Neural cell (in vitro differentiated cells): ENCODE measurements around the gene DCDC2. TPM values are rescaled to one million over a fixed set of nuclear protein-coding genes. Genes with fewer than 3 reads are reported as not detected.
"Not testable (repeated sequence)": the region's sequence is repeated elsewhere in the genome, so short reads cannot be mapped to it uniquely, and the experiment has no call there.

Experiments used
- H2AFZ ChIP-seq: fragments of 200-600, 300-800 bp; sonication (generic), shearing (Covaris generic); 2 replicates; pipeline ENCODE4 v1.6.0; 2014; ENCODE audit warnings: low read depth, mild to moderate bottlenecking, antibody characterized with exemption, low read length, moderate library complexity
- H3F3A ChIP-seq: fragments of 200-600 bp; shearing (Covaris generic); 2 replicates; pipeline ENCODE4 v1.6.1; 2016; ENCODE audit warnings: mild to moderate bottlenecking, moderate library complexity, mixed read lengths, antibody characterized with exemption, low read length; ENCODE audit not compliant: insufficient read depth, poor library complexity, severe bottlenecking
- H3K27ac ChIP-seq: fragments of 200-600, 300-800 bp; sonication (generic), shearing (Covaris generic); 2 replicates; pipeline ENCODE4 v1.5.1; 2014; ENCODE audit warnings: mild to moderate bottlenecking, low read length, moderate library complexity
- H3K27me3 ChIP-seq: fragments of 300-800, 200-600 bp; sonication (generic), shearing (Covaris generic); 2 replicates; pipeline ENCODE4 v1.6.0; 2014; ENCODE audit warnings: mild to moderate bottlenecking, low read depth, low read length, moderate library complexity; ENCODE audit not compliant: insufficient read depth
- H3K36me3 ChIP-seq: fragments of 300-800, 200-600 bp; sonication (generic), shearing (Covaris generic); 2 replicates; pipeline ENCODE4 v1.5.1; 2014; ENCODE audit warnings: mild to moderate bottlenecking, antibody characterized with exemption, low read length, moderate library complexity; ENCODE audit not compliant: insufficient read depth
- H3K4me2 ChIP-seq: fragments of 300-800, 200-600 bp; sonication (generic), shearing (Covaris generic); 2 replicates; pipeline ENCODE4 v1.6.0; 2014; ENCODE audit warnings: mild to moderate bottlenecking, low read length
- H3K4me3 ChIP-seq: fragments of 300-800, 200-600 bp; sonication (generic), shearing (Covaris generic); 2 replicates; pipeline ENCODE4 v1.5.1; 2014; ENCODE audit warnings: mild to moderate bottlenecking, low read length, moderate library complexity
- H3K79me2 ChIP-seq: fragments of 200-600 bp; shearing (Covaris generic); replicated peaks from 2 replicates; pipeline ENCODE4 v1.6.0; 2014; ENCODE audit warnings: mild to moderate bottlenecking, low read length, moderate library complexity; ENCODE audit not compliant: insufficient read depth
- H3K9ac ChIP-seq: fragments of 300-800, 200-600 bp; sonication (generic), shearing (Covaris generic); 2 replicates; pipeline ENCODE4 v1.6.1; 2016; ENCODE audit warnings: mild to moderate bottlenecking, low read length, mixed read lengths
- H3K9me2 ChIP-seq: fragments of 200-600 bp; shearing (Covaris generic); 2 replicates; pipeline ENCODE4 v1.6.1; 2016; ENCODE audit warnings: mild to moderate bottlenecking, low read length, mixed read lengths; ENCODE audit not compliant: insufficient read depth
- H3K9me3 ChIP-seq: fragments of 200-600, 300-800 bp; sonication (generic), shearing (Covaris generic); 2 replicates; pipeline ENCODE4 v1.6.1; 2016; ENCODE audit warnings: mild to moderate bottlenecking, mixed run types, low read length, moderate library complexity, mixed read lengths
- H4K20me1 ChIP-seq: fragments of 200-600 bp; shearing (Covaris generic); 2 replicates; pipeline ENCODE4 v1.6.1; 2016; ENCODE audit warnings: mild to moderate bottlenecking, mixed run types; ENCODE audit not compliant: insufficient read depth
- EP300 ChIP-seq: fragments of 450-650 bp; conservative IDR thresholded peaks from 2 replicates; pipeline ENCODE4 v1.6.1; 2014; ENCODE audit warnings: antibody characterized with exemption, mild to moderate bottlenecking, moderate library complexity; ENCODE audit not compliant: poor library complexity, severe bottlenecking
- EZH2 ChIP-seq: fragments of 200-600, 300-800 bp; shearing (Covaris generic), sonication (generic); IDR thresholded peaks from 2 replicates; pipeline ENCODE4 v1.6.1; 2014; ENCODE audit warnings: antibody characterized with exemption, low read length, borderline replicate concordance, mild to moderate bottlenecking; ENCODE audit not compliant: insufficient read depth, poor library complexity, severe bottlenecking
- MXI1 ChIP-seq: fragments of 450-650 bp; conservative IDR thresholded peaks from 2 replicates; pipeline ENCODE4 v1.6.1; 2014; ENCODE audit warnings: antibody characterized with exemption, mild to moderate bottlenecking; ENCODE audit not compliant: poor library complexity, severe bottlenecking
- POLR2AphosphoS5 ChIP-seq: IDR thresholded peaks from 2 replicates; pipeline ENCODE4 v1.6.1; 2012
- RAD21 ChIP-seq: fragments of 450-650 bp; conservative IDR thresholded peaks from 2 replicates; pipeline ENCODE4 v1.6.1; 2014; ENCODE audit warnings: antibody characterized with exemption, mild to moderate bottlenecking, moderate library complexity
- SMC3 ChIP-seq: fragments of 450-650 bp; conservative IDR thresholded peaks from 2 replicates; pipeline ENCODE4 v1.6.1; 2014; ENCODE audit warnings: antibody characterized with exemption, mild to moderate bottlenecking, moderate library complexity; ENCODE audit not compliant: poor library complexity
- TAF1 ChIP-seq: IDR thresholded peaks from 2 replicates; pipeline ENCODE4 v1.6.1; 2012; ENCODE audit warnings: low read depth
- polyA plus RNA-seq: library from polyadenylated mRNA; depleted of rRNA; stranded (reverse); fragments of >200 nt; gene quantifications from 2 replicates; pipeline ENCODE4 v1.2.3, GENCODE V29; 2014
- TF ChIP-seq, protein P1 (sequence below): fragments of 450-650 bp; IDR thresholded peaks from 2 replicates; pipeline ENCODE4 v1.5.1; 2014; ENCODE audit warnings: antibody characterized with exemption, mild to moderate bottlenecking, moderate library complexity; ENCODE audit not compliant: poor library complexity, severe bottlenecking
- TF ChIP-seq, protein P2 (sequence below): IDR thresholded peaks from 2 replicates; pipeline ENCODE4 v1.6.1; 2012; ENCODE audit warnings: borderline replicate concordance

The DCDC2 gene
- polyA plus RNA-seq, 1 donor from 2014 or later: 0.57 TPM

DNA sequence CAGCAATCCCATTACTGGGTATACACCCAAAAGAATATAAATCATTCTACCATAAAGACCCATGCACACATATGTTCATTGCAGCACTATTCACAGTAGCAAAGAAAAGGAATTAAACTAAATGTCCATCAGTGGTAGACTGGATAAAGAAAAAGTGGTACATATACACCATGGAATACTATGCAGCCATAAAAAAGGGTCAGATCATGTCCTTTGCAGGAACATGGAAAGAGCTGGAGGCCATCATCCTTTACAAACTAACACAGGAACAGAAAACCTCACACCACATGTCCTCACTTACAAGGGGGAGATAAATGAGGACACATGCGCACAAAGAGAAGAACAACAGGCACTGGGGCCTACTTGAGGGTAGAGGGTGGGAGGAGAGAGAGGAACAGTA, 60.9 kb downstream of the DCDC2 start:
- Histone ChIP-seq H3F3A (no peaks in the 10 kb centered on the region), H3K36me3 (no peaks in the 10 kb centered on the region), H3K27ac (no peak overlapping the region), H2AFZ (no peak overlapping the region), H3K4me3 (no peak overlapping the region), H3K9ac (no peak overlapping the region), H3K9me3 (no peaks in the 10 kb centered on the region), H3K9me2 (no peaks in the 10 kb centered on the region), H3K27me3 (no peaks in the 10 kb centered on the region), H3K4me2 (no peak overlapping the region), H3K79me2 (no peaks in the 10 kb centered on the region), H4K20me1 (no peaks in the 10 kb centered on the region)
- no peak for TF ChIP-seq EP300
- TF ChIP-seq POLR2AphosphoS5: no peak

DNA sequence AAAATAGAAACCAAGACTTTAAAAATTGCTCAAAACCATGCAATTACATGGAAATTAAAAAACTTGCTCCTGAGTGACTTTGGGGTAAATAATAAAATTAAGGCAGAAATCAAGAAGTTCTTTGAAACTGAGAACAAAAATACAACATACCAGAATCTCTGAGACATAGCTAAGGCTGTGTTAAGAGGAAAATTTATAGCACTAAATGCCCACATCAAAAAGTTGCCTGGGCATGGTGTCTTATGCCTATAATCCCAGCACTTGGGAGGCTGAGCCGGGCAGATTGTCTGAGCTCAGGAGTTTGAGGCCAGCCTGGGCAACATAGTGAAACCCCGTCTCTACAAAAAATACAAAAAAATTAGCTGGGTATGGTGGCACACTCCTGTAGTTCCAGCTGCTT, 64.0 kb downstream of the DCDC2 start:
- not testable (repeated sequence) for H3K79me2 ChIP-seq, H3F3A ChIP-seq, H3K27me3 ChIP-seq, H3K36me3 ChIP-seq, H3K4me2 ChIP-seq, H2AFZ ChIP-seq, H3K4me3 ChIP-seq, H4K20me1 ChIP-seq, H3K9ac ChIP-seq, H3K9me3 ChIP-seq, H3K9me2 ChIP-seq, H3K27ac ChIP-seq

DNA sequence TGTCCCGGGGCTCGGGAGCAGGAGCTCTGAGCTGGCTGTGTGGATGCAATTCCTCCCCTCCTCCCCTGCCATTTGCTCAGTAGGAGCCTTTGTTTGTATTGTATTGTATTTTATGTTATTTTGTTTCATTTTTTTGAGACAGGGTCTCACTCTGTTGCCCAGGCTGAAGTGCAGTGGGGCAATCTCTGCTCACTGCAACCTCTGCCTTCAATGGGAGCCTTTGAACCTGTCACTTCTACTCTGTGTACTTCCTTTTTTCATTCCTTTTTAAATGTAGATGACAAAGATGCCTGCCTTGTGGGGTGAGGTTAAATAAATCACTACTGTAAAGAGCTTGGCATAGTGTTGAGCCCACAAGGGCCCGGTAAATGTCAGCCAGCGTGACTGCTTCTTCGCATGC, 70.6 kb downstream of the DCDC2 start:
- Histone ChIP-seq H3K36me3 (no peaks in the 10 kb centered on the region), H3K9me3 (no peaks in the 10 kb centered on the region), H3K79me2 (no peaks in the 10 kb centered on the region), H3K9ac (no peak overlapping the region), H3F3A (no peaks in the 10 kb centered on the region), H3K4me3 (no peak overlapping the region), H3K27ac (no peak overlapping the region), H2AFZ (no peak overlapping the region), H4K20me1 (no peaks in the 10 kb centered on the region), H3K27me3 (no peaks in the 10 kb centered on the region), H3K9me2 (no peaks in the 10 kb centered on the region), H3K4me2 (no peak overlapping the region)
- TF ChIP-seq EP300: no peak
- TF ChIP-seq, protein P1, sequence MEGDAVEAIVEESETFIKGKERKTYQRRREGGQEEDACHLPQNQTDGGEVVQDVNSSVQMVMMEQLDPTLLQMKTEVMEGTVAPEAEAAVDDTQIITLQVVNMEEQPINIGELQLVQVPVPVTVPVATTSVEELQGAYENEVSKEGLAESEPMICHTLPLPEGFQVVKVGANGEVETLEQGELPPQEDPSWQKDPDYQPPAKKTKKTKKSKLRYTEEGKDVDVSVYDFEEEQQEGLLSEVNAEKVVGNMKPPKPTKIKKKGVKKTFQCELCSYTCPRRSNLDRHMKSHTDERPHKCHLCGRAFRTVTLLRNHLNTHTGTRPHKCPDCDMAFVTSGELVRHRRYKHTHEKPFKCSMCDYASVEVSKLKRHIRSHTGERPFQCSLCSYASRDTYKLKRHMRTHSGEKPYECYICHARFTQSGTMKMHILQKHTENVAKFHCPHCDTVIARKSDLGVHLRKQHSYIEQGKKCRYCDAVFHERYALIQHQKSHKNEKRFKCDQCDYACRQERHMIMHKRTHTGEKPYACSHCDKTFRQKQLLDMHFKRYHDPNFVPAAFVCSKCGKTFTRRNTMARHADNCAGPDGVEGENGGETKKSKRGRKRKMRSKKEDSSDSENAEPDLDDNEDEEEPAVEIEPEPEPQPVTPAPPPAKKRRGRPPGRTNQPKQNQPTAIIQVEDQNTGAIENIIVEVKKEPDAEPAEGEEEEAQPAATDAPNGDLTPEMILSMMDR: no peak
- TF ChIP-seq POLR2AphosphoS5: no peak
- TF ChIP-seq MXI1: no peak
- TF ChIP-seq EZH2: no peak
- no peak for TF ChIP-seq SMC3
- TF ChIP-seq, protein P2, sequence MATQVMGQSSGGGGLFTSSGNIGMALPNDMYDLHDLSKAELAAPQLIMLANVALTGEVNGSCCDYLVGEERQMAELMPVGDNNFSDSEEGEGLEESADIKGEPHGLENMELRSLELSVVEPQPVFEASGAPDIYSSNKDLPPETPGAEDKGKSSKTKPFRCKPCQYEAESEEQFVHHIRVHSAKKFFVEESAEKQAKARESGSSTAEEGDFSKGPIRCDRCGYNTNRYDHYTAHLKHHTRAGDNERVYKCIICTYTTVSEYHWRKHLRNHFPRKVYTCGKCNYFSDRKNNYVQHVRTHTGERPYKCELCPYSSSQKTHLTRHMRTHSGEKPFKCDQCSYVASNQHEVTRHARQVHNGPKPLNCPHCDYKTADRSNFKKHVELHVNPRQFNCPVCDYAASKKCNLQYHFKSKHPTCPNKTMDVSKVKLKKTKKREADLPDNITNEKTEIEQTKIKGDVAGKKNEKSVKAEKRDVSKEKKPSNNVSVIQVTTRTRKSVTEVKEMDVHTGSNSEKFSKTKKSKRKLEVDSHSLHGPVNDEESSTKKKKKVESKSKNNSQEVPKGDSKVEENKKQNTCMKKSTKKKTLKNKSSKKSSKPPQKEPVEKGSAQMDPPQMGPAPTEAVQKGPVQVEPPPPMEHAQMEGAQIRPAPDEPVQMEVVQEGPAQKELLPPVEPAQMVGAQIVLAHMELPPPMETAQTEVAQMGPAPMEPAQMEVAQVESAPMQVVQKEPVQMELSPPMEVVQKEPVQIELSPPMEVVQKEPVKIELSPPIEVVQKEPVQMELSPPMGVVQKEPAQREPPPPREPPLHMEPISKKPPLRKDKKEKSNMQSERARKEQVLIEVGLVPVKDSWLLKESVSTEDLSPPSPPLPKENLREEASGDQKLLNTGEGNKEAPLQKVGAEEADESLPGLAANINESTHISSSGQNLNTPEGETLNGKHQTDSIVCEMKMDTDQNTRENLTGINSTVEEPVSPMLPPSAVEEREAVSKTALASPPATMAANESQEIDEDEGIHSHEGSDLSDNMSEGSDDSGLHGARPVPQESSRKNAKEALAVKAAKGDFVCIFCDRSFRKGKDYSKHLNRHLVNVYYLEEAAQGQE: no peak
- no peak for TF ChIP-seq TAF1
- TF ChIP-seq RAD21: no peak
